RWPE1 (cell line): ENCODE data around the gene KRT31.

Experiments
- CTCF ChIA-PET: fragments of 350-600 bp; sonication (Branson Sonifier 250); formaldehyde crosslinking; extraction: SDS; loops from one replicate; lab custom pipeline; 2021; lab: Yijun Ruan, JAX
- POLR2A ChIA-PET: fragments of 400-600 bp; formaldehyde crosslinking; extraction: SDS; loops from one replicate; lab custom pipeline; 2020; ENCODE audit warnings: antibody characterized with exemption; ENCODE audit not compliant: low non-redundant PET; lab: Yijun Ruan, JAX
- DNase-seq: peaks from one replicate; pipeline ENCODE4 v3.0.0; 2012; ENCODE audit warnings: low spot score
- H3K27ac ChIP-seq: fragments of 450-650 bp; 2 replicates; pipeline ENCODE4 v1.5.1; 2017
- CTCF ChIP-seq: fragments of 450-650 bp; conservative IDR thresholded peaks from 2 replicates; pipeline ENCODE4 v1.5.1; 2017; ENCODE audit warnings: low read depth, mild to moderate bottlenecking

The KRT31 gene

GRCh38 chr17:41419716-41420115, 22.3 kb upstream of the KRT31 start:
- H3K27ac ChIP-seq: peak overlapping the region; percentile 98
- peak; percentile 11 for DNase-seq
- ChIA-PET POLR2A (no interaction called here), CTCF (no interaction called here)
- no peak for TF ChIP-seq CTCF

- TF ChIP-seq CTCF: no peak
- POLR2A ChIA-PET: interaction anchor here (0.7 kb wide), 1 partner anchor 130 kb away, joined by 3 read pairs; no protein-coding TSS in a partner anchor
- peak overlapping the region; percentile 98 for H3K27ac ChIP-seq
- no peak for DNase-seq
- CTCF ChIA-PET: interaction anchor here (0.6 to 2.0 kb wide), 10 partner anchors 9 to 284 kb away, joined by 3 to 8 read pairs (median 3); no protein-coding TSS in a partner anchor
Measured at GRCh38 chr17:41418116-41418860, 20.9 kb upstream of the KRT31 start.

GRCh38 chr17:41417576-41418015, 20.2 kb upstream of the KRT31 start:
- ChIA-PET CTCF (interaction anchor here (0.6 to 2.0 kb wide), 12 partner anchors 8 to 392 kb away, joined by 3 to 8 read pairs (median 3); no protein-coding TSS in a partner anchor), POLR2A (interaction anchor here (0.7 kb wide), 1 partner anchor 131 kb away, joined by 3 read pairs; no protein-coding TSS in a partner anchor)
- no peak overlapping the region for H3K27ac ChIP-seq
- DNase-seq: peak; percentile 68
- no peak for TF ChIP-seq CTCF

GRCh38 chr17:41417127-41417526, 19.7 kb upstream of the KRT31 start:
- ChIA-PET POLR2A (no interaction called here), CTCF (interaction anchor here (0.7 to 2.0 kb wide), 10 partner anchors 9 to 392 kb away, joined by 3 to 8 read pairs (median 3); no protein-coding TSS in a partner anchor)
- no peak for DNase-seq
- no peak for TF ChIP-seq CTCF
- no peak overlapping the region for H3K27ac ChIP-seq

- POLR2A ChIA-PET: no interaction called here
- no peak for DNase-seq
- TF ChIP-seq CTCF: no peak
- CTCF ChIA-PET: interaction anchor here (0.8 to 2.0 kb wide), 2 partner anchors 37 to 132 kb away, joined by 3 to 8 read pairs; no protein-coding TSS in a partner anchor
- no peak overlapping the region for H3K27ac ChIP-seq
Measured at GRCh38 chr17:41416479-41416878, 19.1 kb upstream of the KRT31 start.

- ChIA-PET POLR2A (no interaction called here), CTCF (interaction anchor here (0.6 to 0.8 kb wide), 3 partner anchors 37 to 232 kb away, joined by 3 to 4 read pairs (median 3); partner anchors contain the start of gene KRT16)
- no peak for DNase-seq
- TF ChIP-seq CTCF: no peak
- no peak overlapping the region for H3K27ac ChIP-seq
Measured at GRCh38 chr17:41415833-41416335, 18.5 kb upstream of the KRT31 start.
